ENCODE data around the gene EML4. TPM values are rescaled to one million over a fixed set of nuclear protein-coding genes. Genes with fewer than 3 reads are reported as not detected.
A peak's percentile ranks its signal among the peaks of the same experiment; 100 is the strongest.

The EML4 gene
- total RNA-seq, 1 experiment from 2014 or later, result 74.8 TPM

GRCh38 chr2:42192652-42193566 lies 23.8 kb downstream of the EML4 start:
- H4K20me1 ChIP-seq (ENCODE audit: insufficient read depth, low read depth, low read length), result no peaks in the 10 kb centered on the region
- no peaks in the 10 kb centered on the region for H3K27me3 ChIP-seq (ENCODE audit: low read length)
- no peak overlapping the region for H3K4me2 ChIP-seq (ENCODE audit: low read depth, low read length, poor library complexity, severe bottlenecking)
- no peak overlapping the region for H3K27ac ChIP-seq (ENCODE audit: low read length)
- 0 out of 2 replicates have a peak, but pooled peaks cover 5% of the 10 kb centered on the region for H3K36me3 ChIP-seq (ENCODE audit: insufficient read depth, low read length)
- no peaks in the 10 kb centered on the region for H3K9me2 ChIP-seq (replicated peaks; ENCODE audit: insufficient read depth, low read length)
- H3K79me2 ChIP-seq (ENCODE audit: low read length), result peaks cover 100% of the 10 kb centered on the region
- peaks cover 8% of the 10 kb centered on the region for H3K4me1 ChIP-seq (ENCODE audit: low read length)
- no peaks in the 10 kb centered on the region for H3K9me3 ChIP-seq (ENCODE audit: low read length)
- no peak overlapping the region for H3K9ac ChIP-seq (ENCODE audit: low read length)
- H2AFZ ChIP-seq (ENCODE audit: low read length), result no peak overlapping the region
- H3K4me3 ChIP-seq (ENCODE audit: low read length), result no peak overlapping the region
- DNase-seq, result no peak

GRCh38 chr2:42193722-42194187 lies 24.6 kb downstream of the EML4 start:
- Histone ChIP-seq H3K9me3 (ENCODE audit: low read length) (no peaks in the 10 kb centered on the region), H3K9me2 (replicated peaks; ENCODE audit: insufficient read depth, low read length) (no peaks in the 10 kb centered on the region), H4K20me1 (ENCODE audit: insufficient read depth, low read depth, low read length) (no peaks in the 10 kb centered on the region), H3K9ac (ENCODE audit: low read length) (no peak overlapping the region), H2AFZ (ENCODE audit: low read length) (no peak overlapping the region), H3K27me3 (ENCODE audit: low read length) (no peaks in the 10 kb centered on the region), H3K79me2 (ENCODE audit: low read length) (peaks cover 100% of the 10 kb centered on the region), H3K4me3 (ENCODE audit: low read length) (no peak overlapping the region), H3K4me2 (ENCODE audit: low read depth, low read length, poor library complexity, severe bottlenecking) (no peak overlapping the region), H3K4me1 (ENCODE audit: low read length) (peaks cover 8% of the 10 kb centered on the region), H3K36me3 (ENCODE audit: insufficient read depth, low read length) (0 out of 2 replicates have a peak, but pooled peaks cover 5% of the 10 kb centered on the region), H3K27ac (ENCODE audit: low read length) (no peak overlapping the region)
- no peak for DNase-seq

GRCh38 chr2:42194428-42194827 lies 25.3 kb downstream of the EML4 start:
- H3K4me1 ChIP-seq (ENCODE audit: low read length), result peaks cover 8% of the 10 kb centered on the region
- H2AFZ ChIP-seq (ENCODE audit: low read length), result no peak overlapping the region
- no peaks in the 10 kb centered on the region for H3K9me3 ChIP-seq (ENCODE audit: low read length)
- H3K27me3 ChIP-seq (ENCODE audit: low read length), result no peaks in the 10 kb centered on the region
- H3K9me2 ChIP-seq (replicated peaks; ENCODE audit: insufficient read depth, low read length), result 0 out of 2 replicates have a peak, but pooled peaks cover 3% of the 10 kb centered on the region
- no peak overlapping the region for H3K9ac ChIP-seq (ENCODE audit: low read length)
- no peak overlapping the region for H3K4me3 ChIP-seq (ENCODE audit: low read length)
- DNase-seq, result no peak
- peaks cover 3% of the 10 kb centered on the region; the same call in 1 of the 2 replicates for H4K20me1 ChIP-seq (ENCODE audit: insufficient read depth, low read depth, low read length)
- H3K36me3 ChIP-seq (ENCODE audit: insufficient read depth, low read length), result 0 out of 2 replicates have a peak, but pooled peaks cover 5% of the 10 kb centered on the region
- peaks cover 100% of the 10 kb centered on the region for H3K79me2 ChIP-seq (ENCODE audit: low read length)
- no peak overlapping the region for H3K27ac ChIP-seq (ENCODE audit: low read length)
- H3K4me2 ChIP-seq (ENCODE audit: low read depth, low read length, poor library complexity, severe bottlenecking), result no peak overlapping the region

GRCh38 chr2:42195559-42195958 lies 26.4 kb downstream of the EML4 start:
- Histone ChIP-seq H3K27ac (ENCODE audit: low read length) (no peak overlapping the region), H3K27me3 (ENCODE audit: low read length) (no peaks in the 10 kb centered on the region), H3K9me2 (replicated peaks; ENCODE audit: insufficient read depth, low read length) (0 out of 2 replicates have a peak, but pooled peaks cover 3% of the 10 kb centered on the region), H3K79me2 (ENCODE audit: low read length) (peaks cover 99% of the 10 kb centered on the region), H3K4me2 (ENCODE audit: low read depth, low read length, poor library complexity, severe bottlenecking) (no peak overlapping the region), H3K9ac (ENCODE audit: low read length) (no peak overlapping the region), H3K36me3 (ENCODE audit: insufficient read depth, low read length) (0 out of 2 replicates have a peak, but pooled peaks cover 5% of the 10 kb centered on the region), H3K4me1 (ENCODE audit: low read length) (peaks cover 8% of the 10 kb centered on the region), H3K9me3 (ENCODE audit: low read length) (no peaks in the 10 kb centered on the region), H2AFZ (ENCODE audit: low read length) (no peak overlapping the region), H4K20me1 (ENCODE audit: insufficient read depth, low read depth, low read length) (peaks cover 8% of the 10 kb centered on the region; the same call in 1 of the 2 replicates), H3K4me3 (ENCODE audit: low read length) (no peak overlapping the region)
- no peak for DNase-seq

- Histone ChIP-seq H3K9me3 (ENCODE audit: low read length) (no peaks in the 10 kb centered on the region), H2AFZ (ENCODE audit: low read length) (no peak overlapping the region), H4K20me1 (ENCODE audit: insufficient read depth, low read depth, low read length) (peaks cover 9% of the 10 kb centered on the region; the same call in 1 of the 2 replicates), H3K9me2 (replicated peaks; ENCODE audit: insufficient read depth, low read length) (0 out of 2 replicates have a peak, but pooled peaks cover 3% of the 10 kb centered on the region), H3K4me1 (ENCODE audit: low read length) (peaks cover 8% of the 10 kb centered on the region), H3K27ac (ENCODE audit: low read length) (no peak overlapping the region), H3K9ac (ENCODE audit: low read length) (no peak overlapping the region), H3K27me3 (ENCODE audit: low read length) (no peaks in the 10 kb centered on the region), H3K36me3 (ENCODE audit: insufficient read depth, low read length) (0 out of 2 replicates have a peak, but pooled peaks cover 5% of the 10 kb centered on the region), H3K79me2 (ENCODE audit: low read length) (peaks cover 99% of the 10 kb centered on the region), H3K4me2 (ENCODE audit: low read depth, low read length, poor library complexity, severe bottlenecking) (no peak overlapping the region), H3K4me3 (ENCODE audit: low read length) (no peak overlapping the region)
- DNase-seq, result no peak
These were observed 26.9 kb downstream of the EML4 start for GRCh38 chr2:42196070-42196402.

- H3K9me3 ChIP-seq (ENCODE audit: low read length), result no peaks in the 10 kb centered on the region
- H3K79me2 ChIP-seq (ENCODE audit: low read length), result peaks cover 99% of the 10 kb centered on the region
- 0 out of 2 replicates have a peak, but pooled peaks cover 5% of the 10 kb centered on the region for H3K36me3 ChIP-seq (ENCODE audit: insufficient read depth, low read length)
- no peak overlapping the region for H2AFZ ChIP-seq (ENCODE audit: low read length)
- H3K27ac ChIP-seq (ENCODE audit: low read length), result no peak overlapping the region
- no peak overlapping the region for H3K4me3 ChIP-seq (ENCODE audit: low read length)
- H3K9ac ChIP-seq (ENCODE audit: low read length), result no peak overlapping the region
- 0 out of 2 replicates have a peak, but pooled peaks cover 3% of the 10 kb centered on the region for H3K9me2 ChIP-seq (replicated peaks; ENCODE audit: insufficient read depth, low read length)
- no peaks in the 10 kb centered on the region for H3K27me3 ChIP-seq (ENCODE audit: low read length)
- peaks cover 9% of the 10 kb centered on the region; the same call in 1 of the 2 replicates for H4K20me1 ChIP-seq (ENCODE audit: insufficient read depth, low read depth, low read length)
- peaks cover 8% of the 10 kb centered on the region for H3K4me1 ChIP-seq (ENCODE audit: low read length)
- H3K4me2 ChIP-seq (ENCODE audit: low read depth, low read length, poor library complexity, severe bottlenecking), result no peak overlapping the region
- peak; percentile 69 for DNase-seq
These were observed 27.5 kb downstream of the EML4 start for GRCh38 chr2:42196403-42197267.

GRCh38 chr2:42197792-42198191 lies 28.6 kb downstream of the EML4 start:
- Histone ChIP-seq H3K9me3 (ENCODE audit: low read length) (no peaks in the 10 kb centered on the region), H3K9me2 (replicated peaks; ENCODE audit: insufficient read depth, low read length) (0 out of 2 replicates have a peak, but pooled peaks cover 3% of the 10 kb centered on the region), H3K9ac (ENCODE audit: low read length) (no peak overlapping the region), H4K20me1 (ENCODE audit: insufficient read depth, low read depth, low read length) (peaks cover 9% of the 10 kb centered on the region; the same call in 1 of the 2 replicates), H3K27ac (ENCODE audit: low read length) (no peak overlapping the region), H3K4me1 (ENCODE audit: low read length) (peaks cover 3% of the 10 kb centered on the region), H3K36me3 (ENCODE audit: insufficient read depth, low read length) (0 out of 2 replicates have a peak, but pooled peaks cover 5% of the 10 kb centered on the region), H2AFZ (ENCODE audit: low read length) (no peak overlapping the region), H3K4me3 (ENCODE audit: low read length) (no peak overlapping the region), H3K27me3 (ENCODE audit: low read length) (no peaks in the 10 kb centered on the region), H3K79me2 (ENCODE audit: low read length) (peaks cover 99% of the 10 kb centered on the region), H3K4me2 (ENCODE audit: low read depth, low read length, poor library complexity, severe bottlenecking) (no peak overlapping the region)
- no peak for DNase-seq

All from Karpas-422 (cell line).